ENCODE results near the gene AHI1.

DNA sequence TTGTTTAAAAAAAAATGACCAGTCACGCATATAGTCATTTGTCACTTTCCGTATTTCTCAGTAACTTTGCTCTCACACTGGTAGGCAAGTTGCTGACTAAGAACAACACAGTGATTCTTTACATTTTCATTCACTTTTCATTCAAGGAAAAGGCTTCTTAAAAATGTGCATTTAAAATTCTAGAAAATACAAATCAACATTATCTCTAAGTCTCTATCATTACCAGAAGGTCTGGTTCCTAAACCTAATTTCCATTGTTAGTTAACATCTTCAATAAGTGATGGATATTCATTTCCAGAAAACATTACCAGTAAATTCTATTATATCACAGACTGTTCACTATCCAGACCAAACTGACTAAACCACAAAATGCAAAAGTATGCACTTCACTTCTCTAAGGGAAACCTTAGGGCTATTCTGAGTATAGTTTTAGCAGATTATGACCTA, 115.3 kb downstream of the AHI1 start:
- TF ChIP-seq, protein P1, sequence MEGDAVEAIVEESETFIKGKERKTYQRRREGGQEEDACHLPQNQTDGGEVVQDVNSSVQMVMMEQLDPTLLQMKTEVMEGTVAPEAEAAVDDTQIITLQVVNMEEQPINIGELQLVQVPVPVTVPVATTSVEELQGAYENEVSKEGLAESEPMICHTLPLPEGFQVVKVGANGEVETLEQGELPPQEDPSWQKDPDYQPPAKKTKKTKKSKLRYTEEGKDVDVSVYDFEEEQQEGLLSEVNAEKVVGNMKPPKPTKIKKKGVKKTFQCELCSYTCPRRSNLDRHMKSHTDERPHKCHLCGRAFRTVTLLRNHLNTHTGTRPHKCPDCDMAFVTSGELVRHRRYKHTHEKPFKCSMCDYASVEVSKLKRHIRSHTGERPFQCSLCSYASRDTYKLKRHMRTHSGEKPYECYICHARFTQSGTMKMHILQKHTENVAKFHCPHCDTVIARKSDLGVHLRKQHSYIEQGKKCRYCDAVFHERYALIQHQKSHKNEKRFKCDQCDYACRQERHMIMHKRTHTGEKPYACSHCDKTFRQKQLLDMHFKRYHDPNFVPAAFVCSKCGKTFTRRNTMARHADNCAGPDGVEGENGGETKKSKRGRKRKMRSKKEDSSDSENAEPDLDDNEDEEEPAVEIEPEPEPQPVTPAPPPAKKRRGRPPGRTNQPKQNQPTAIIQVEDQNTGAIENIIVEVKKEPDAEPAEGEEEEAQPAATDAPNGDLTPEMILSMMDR (IDR thresholded peaks at IDR 0.05), result no peak
- no peak for TF ChIP-seq POLR2A (IDR thresholded peaks at IDR 0.05)

Data from tibial nerve (tissue), 3 donors.